GM20431 (cell line): ENCODE measurements around the gene ZNF511.

Experiments
- in situ Hi-C: fragments of 300-500 bp; cut with MseI, MboI; formaldehyde crosslinking; loops from one replicate; pipeline ENCODE4 v1.15.0; 2020; ENCODE audit warnings: low sequenced_read_pairs; ENCODE audit not compliant: unreplicated experiment

ZNF511 gene

DNA sequence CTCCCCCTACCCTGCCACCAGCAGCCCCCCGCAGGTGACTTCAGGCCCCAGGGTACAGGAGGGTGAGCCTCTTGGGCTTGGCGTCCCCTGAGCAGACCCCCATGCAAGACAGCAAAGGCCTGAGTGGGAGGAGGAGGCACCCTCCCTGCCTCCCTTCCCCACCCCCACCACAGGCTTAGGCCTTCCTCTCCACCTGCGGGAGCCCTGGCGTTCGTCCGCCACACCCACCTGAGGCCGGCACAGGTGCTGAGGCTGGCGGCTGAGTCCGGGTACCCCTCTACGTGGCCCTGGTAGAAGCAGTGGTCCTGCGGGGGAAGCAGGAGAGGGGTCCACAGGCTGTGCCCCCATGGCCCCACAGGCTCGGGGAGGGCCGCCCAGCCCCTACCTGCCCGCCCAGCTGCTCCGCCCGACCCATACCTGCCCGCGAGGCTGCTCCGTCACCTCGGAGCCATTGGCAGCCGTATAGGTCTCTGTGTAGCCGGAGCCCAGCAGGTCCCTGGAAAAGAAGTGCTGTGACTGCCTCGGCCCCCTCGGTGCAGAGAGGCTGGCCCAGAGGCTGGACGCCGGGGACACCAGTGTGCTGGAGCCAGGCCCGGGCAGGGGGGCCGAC lies 35.1 kb upstream of the ZNF511 start:
- in situ Hi-C loops = no loop called here

DNA sequence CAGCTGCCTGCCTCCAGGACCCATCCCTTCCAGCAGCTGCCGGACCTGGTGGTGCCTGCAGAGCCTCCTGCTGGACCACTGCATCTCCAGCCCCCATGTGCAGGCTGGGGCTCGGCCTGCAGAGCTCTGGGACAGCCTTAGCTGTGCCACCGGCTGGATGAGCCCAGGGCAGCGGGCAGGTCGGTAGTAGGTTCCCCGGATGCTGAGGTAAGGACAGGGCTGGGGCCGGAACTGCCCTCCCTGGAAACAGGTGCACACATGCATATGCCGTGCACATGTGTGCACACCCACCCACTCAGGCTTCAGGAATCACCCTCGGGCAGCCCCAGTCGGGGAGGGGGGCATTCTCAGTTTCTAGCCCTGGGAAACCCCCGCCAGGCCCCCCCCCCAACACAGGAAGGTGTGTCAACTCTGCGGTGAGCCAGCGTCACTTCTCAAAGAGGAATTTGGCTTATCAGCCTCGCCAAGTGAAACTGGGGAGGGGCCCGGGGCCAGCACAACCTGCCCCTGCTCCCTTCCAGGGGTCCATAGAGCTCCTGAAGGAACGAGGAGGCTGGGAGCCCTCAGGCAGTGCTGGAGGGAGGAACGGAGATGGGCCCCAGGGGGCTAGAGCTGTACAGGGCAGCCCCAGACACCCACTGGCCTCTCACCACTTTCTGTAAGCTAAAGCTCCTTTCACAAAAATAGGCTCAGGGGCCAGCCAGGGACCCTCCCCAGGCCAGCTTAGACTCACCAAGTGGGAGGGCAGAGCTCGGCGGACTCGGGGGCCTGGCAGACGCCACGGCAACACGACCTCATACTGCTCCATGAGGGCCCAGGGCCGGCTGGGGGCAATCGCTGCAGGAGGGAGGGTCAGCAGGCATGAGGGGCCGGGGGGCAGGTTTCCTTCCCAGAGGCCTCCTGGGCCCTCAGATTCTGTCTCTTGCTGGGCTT lies 33.7 kb upstream of the ZNF511 start:
- in situ Hi-C loops = no loop called here

DNA sequence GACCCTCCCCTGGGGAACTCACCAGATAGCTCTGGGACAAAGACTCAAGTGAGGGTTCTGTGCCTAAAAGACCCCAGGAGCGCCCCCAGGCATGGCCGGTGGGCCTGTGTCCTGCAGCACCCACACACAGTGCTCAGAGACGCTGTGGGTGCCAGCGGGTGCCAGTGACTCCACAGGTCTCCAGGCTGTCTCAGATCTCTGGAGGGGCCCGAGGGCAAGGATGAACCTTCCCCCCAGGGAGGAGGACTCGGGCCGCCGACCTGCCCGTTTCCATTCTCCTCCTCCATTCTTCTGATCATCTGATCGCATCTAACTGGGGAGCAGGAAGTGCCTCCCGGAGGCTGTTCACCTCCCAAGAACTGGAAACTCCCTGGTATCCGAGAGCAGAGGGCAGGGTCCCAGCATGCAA lies 33.0 kb upstream of the ZNF511 start:
- in situ Hi-C loops = no loop called here

DNA sequence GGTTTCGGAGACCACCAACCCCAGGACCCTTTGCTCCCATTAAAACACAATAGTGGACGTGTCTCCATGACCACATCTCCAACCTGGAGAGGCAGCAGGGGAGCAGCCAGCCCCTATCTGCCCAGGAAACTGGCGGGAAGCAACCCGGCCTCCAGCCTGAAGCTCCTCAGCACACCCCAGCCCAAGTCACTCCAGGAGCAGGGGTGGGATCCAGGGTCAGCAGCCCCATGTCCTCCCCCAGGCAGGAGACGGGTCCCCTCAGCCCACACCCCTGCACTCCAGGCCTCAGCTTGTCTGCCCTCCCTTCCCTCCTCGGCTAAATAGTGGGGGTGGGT lies 32.6 kb upstream of the ZNF511 start:
- in situ Hi-C loops = no loop called here

DNA sequence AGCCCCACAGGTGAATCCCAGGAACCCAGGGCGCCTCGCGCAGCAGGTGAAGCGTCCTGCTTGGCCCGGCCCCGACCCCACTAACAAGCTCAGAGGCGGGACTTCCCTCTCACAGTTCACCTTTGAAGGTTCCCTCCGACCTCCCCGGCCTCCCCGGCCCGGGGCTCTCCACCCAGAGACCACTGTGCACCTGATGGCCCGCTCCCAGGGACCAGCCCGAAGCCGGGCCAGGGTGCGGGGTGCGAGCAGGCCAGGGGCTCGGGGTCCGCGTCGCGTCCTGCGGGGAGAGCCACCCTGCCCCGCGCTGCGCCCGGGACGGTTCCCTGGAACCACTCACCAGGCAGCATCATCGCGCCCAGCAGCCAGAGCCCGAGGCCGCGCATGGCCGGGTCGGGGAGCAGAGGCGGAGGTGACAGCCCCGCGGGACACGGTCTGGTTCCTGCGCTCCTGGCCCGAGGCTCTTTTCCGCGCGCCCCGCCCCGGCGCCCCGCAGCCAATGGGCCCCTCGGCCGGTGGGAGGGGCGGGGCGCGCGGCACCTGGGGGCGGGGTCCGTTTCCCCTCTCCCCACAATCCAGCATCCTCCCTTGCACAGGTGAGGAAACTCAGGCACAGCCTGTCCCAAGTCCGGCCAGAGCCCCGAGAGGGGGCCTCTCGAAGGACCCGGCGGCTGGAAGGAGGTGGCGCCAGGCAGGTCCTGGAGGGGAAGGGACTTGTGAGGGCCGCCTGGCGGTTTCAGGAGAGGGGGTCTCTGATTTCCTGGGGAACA lies 32.1 kb upstream of the ZNF511 start, which contains the start of gene ADAM8:
Gene ADAM8 (minus strand): TSS at position 434 of the 767 bp plus-strand sequence. CDS start 51 bp downstream, at position 383.
- in situ Hi-C loops = no loop called here

DNA sequence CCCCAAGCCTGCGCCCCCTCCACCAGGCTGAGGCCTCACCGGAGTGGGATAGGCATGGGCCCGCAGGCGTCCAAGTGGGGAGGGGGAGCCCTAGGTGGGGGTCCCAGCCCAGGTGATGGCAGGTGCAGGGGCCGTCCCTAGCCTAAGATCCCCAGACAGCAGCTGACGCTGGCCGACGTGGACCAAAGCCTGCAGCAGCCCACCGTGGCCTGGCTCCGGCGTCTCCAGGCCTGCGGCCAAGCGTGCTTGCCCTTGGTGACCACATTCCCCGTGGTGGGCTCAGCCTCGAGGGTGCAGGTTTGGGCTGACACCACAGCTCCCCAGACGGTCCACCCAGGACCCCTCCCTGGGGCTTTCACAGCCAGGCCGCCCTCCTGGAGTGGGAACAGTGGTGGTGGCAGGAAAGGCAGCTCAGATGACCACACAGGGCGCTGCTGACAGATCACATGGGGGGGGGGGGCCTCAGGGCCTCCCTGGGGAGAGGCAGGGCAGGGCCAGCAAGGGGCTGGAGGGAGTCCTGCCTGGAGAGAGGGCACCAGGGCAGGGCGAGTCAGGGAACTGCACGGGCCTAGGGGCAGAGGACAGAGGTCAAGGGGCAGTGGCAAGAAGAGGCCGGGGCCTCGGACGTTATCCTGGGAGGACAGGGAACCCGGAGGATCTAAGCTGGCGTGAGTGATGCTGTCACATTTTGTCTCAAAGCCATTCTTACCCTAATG lies 31.3 kb upstream of the ZNF511 start:
- in situ Hi-C loops = no loop called here

DNA sequence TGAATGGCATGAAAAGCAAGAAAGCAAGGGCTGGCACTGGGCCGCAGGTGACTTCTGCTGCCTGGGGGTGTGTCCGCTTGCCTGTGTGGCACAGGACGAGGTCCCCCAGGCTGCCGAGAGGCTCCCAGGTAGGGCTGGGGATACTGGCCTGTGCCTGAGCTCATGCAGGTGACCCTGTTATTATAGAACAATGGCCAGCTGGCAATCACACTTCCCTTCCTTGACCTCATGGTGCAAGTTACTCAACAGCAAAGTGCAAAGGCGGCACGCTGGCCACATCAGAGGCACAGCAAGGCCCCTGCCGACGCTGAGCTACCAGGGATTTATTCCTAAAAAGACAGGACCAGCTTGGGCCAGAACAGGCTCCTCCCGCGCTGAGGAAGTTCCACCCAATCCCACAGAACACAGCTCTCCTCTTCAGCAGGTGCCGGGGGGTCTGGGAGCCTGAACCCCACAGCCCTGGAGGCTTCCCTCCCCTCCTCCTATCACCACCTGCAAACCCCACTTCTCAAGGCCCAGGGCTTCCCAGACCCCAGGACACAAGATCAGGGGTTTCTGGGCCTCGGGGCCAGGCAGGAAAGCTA lies 30.6 kb upstream of the ZNF511 start:
- in situ Hi-C loops = no loop called here

DNA sequence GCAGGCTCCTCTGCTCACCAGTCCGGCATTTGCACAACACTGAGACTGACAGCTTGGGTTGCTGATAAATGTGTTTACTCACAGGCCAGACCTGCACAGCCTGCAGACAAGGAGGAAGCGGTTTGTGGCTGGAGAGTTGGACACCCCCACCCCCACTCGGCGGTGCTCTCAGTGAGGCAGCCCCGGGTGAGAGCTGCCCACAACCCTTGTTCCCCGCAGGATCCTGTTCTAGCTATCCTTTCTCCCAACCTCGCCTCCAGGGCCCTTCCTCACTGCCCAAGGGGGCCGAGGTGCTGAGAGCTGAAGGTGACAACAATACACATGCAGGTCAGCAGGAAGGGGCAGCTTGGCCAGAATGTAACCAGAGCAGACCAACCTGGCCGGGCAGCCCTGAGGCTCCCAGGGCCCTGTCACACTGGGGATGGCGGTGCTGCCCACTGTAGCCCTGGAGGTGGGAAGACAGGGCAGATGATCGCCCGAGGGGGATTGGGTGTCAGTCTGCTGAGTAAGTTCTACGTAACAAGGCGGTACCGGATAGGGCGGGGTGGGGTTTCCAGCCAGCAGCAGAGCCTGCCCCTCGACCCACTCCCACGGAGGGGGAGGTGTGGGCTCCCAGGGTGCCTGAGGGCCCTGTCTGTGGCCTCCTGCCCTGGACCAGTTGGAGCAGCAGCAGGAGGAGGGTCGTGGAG lies 30.0 kb upstream of the ZNF511 start:
- in situ Hi-C loops = no loop called here

DNA sequence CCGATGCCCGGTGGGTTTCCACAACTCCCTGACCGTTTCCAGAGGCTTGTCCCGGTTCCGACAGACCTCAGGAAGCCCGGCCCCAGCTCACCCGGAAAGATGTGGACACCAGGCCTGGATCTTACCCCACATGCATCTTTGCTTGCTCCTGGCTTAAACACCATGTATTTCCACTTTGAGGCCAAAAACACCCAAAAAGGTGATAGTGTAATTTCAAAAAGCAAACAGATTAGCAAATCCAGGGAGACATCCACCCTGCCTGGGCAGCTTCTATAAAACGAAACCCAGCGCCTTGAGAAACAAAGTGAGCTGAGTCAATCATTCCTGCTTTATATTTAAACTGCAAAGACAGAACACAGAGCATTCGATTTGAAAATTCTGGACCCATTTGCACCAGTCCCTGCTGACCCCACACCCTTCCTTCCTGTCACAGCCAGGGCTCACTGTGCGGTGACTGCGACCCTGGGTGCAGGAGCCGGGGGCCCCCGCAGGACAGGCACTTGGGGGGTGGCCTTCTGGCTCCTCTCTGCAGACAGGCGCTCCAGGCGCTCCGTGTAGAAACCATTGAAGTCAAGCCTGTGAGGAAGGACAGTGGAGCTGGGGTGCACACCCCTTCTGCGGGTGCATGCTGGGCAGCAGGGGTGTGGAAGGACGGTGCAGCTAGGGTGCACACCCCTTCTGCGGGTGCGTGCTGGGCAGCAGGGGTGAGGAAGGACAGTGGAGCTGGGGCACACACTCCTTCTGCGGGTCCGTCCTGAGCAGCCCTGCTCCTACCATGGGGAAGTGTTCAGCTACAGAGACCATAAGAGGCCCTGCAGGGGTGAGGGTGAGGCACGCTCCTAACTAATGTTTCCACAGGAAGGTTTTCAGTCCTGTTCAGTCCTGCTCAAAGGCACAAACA lies 29.1 kb upstream of the ZNF511 start:
- in situ Hi-C loops = no loop called here

DNA sequence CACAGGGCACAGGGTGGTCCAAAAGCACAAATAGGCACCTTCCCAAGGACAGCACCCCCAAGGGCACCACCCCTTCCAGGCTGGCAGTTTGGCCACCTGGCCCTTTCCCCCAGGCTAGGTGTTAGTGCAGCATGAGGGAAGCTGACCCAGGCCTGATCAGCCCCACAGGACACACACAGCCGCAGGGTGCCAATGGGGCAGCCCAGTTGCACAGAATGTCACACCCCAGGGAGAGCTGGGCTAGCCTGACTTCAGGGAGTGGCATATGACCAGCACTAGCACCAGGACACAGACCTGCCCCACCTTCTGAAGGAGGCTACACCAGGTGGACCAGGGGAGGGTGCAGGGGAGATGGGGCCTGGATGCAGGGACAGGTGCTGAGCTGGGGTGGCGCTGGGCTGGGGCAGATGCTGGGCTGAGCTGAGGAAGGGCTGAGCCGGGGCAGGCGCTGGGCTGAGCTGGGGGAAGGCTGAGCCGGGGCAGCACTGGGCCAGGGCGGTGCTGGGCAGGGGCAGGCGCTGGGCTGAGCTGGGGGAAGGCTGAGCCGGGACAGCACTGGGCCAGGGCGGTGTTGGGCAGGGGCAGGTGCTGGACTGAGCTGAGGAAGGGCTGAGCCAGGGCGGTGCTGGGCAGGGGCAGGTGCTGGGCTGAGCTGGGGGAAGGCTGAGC lies 28.2 kb upstream of the ZNF511 start:
- in situ Hi-C loops = no loop called here

DNA sequence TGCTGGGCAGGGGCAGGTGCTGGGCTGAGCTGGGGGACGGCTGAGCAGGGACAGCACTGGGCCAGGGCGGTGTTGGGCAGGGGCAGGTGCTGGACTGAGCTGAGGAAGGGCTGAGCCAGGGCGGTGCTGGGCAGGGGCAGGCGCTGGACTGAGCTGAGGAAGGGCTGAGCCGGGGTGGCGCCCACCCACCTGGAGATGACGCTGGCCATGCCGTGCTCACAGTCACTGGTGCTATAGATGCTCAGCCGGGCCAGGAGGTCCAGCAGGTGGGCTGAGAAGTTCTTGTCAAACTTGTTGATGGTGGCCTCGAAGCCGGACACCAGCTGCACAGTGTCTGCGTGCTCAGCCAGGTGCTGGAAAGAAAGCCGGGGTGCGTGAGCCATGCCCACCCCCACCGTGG lies 27.6 kb upstream of the ZNF511 start:
- in situ Hi-C loops = no loop called here

DNA sequence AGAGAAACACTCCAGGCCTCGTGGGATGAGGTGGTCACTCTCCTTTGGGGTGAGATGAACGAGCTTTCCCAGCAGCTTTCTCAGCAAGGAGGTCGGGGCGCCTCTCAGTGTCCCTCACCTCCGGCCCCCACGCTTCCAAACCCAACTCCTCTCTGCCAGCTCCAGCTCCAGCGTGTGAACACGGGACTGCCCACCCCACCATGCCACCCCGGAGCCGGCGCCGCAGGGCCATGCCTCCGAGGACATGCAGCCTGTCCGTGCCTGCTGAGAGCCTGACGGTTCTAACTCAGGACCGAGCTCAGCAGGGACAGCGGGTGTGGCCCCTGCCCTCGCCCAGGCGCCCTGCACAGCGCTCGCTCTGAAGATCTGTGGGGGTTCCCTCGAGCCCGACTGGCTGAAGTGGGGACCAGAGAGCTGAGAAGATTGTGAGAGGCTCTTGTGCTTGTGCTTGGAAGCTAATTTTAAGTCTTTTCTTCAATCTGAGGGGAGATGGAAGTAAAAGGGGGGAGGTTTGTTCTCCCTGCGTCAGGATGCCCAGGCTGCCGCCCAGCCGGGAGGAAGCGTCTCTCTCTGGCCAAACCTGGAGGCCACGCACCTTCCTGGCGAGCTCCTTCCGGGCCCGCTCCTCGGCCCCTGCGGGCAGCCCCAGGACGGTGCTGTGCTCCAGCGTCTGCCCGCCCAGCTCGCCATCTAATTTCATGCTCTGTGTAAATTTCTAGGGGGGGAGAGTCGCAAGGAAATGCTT lies 26.9 kb upstream of the ZNF511 start:
- in situ Hi-C loops = no loop called here

DNA sequence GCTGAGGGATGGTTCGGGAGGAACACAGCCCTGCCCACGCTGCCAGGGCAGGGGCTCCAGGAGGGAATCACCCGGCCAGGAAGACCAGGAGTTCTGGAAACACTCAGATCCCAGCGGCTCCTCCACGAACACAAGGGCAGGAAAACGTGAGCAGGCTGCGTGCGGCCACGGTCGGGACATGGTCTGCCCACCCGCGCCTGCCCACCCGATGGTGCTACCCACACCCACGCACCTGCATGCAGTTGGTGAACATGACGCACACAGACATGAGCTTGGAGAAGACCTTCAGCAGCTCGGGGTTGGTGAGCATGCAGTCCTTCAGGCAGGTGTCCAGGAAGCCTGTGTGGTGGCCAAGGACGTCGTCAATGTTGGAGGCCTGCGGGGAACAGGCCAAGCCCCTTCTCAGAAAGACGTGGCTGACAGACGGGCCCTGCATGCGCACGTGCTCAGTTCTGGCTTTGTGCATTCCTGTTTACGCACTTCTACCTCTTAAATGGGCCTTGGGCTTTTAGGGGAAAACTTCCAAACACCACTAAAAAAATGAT lies 25.8 kb upstream of the ZNF511 start:
- in situ Hi-C loops = no loop called here

DNA sequence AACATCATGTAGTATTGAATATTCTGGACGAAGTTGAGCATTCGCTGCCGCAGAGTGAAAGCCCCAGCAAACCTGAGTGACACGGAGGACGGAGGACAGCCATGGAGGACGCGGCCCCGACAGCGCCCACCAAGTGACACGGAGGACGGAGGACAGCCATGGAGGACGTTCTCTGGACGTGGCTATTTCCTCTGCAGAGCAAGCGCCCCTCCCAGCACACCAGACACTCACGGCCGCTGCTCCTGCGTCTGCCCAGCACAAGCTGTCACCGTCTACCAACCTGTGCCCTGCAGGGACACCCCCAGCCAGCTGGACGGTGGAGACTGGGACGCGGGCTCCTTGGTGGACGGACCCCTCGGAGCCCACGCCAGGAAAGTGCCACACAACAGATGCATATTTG lies 24.8 kb upstream of the ZNF511 start:
- in situ Hi-C loops = no loop called here

DNA sequence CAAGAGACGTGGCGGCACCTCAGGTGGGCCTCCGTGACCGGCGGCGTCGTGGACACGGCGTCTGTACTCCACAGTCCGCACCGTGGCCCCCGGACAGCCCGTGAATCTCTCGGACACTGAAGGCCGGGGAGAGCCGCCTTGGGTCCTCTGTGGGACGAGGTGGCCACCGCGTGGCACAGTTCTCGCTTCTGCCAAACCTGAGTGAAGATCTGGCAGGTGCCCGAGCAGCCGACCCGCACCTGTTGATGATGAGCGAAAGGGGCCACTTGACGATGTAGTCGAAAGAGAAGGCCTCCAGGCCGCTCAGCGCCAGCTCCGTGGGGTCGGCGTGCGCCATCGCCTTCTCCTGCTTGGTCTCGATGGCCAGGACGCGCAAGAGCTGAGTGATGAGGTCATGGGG lies 23.5 kb upstream of the ZNF511 start:
- in situ Hi-C loops = no loop called here

DNA sequence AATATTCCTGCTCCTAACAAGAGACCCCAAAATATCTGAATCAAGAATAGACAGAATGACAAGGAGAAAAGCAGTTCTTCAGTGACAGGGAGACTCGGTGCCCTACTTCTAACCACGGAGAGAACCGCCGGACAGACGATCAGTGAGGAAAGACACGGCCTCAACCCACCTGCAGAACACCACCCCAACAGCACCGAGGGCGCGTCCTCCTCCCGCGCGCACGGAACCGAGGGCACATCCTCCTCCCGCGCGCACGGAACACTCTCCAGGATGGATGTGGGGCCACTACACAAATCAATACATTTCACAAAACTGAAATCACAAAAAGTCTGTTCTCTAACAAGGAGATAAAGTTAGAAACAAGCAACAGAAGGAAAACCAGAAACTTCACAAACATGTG lies 22.3 kb upstream of the ZNF511 start:
- in situ Hi-C loops = no loop called here
